Calu3 (cell line): Measurements from ENCODE around the gene ZCCHC13. TPM values are rescaled to one million over a fixed set of nuclear protein-coding genes. Genes with fewer than 3 reads are reported as not detected.

Source experiments
- BruUV-seq: library from RNA; stranded (reverse); fragments of 400-500 nt; replicated peaks from 2 replicates; lab custom pipeline; 2021; lab: Mats Ljungman, UMichigan
- CTCF ChIA-PET: fragments of 300-600 bp; sonication (Branson Sonifier 250); formaldehyde crosslinking; loops from one replicate; lab custom pipeline; 2022; ENCODE audit warnings: antibody characterized with exemption; lab: Charles Lee
- DNase-seq: peaks from one replicate; pipeline ENCODE4 v3.0.0; 2022
- H3K27ac Mint-ChIP-seq: one replicate; pipeline ENCODE4 v1.8.0; 2022; ENCODE audit warnings: mixed read lengths; ENCODE audit not compliant: unreplicated experiment
- H3K27me3 Mint-ChIP-seq: one replicate; pipeline ENCODE4 v1.8.0; 2022; ENCODE audit warnings: mixed read lengths; ENCODE audit not compliant: unreplicated experiment
- H3K36me3 Mint-ChIP-seq: one replicate; pipeline ENCODE4 v1.8.0; 2022; ENCODE audit warnings: mild to moderate bottlenecking, moderate library complexity, mixed read lengths; ENCODE audit not compliant: insufficient read depth, unreplicated experiment
- H3K4me1 Mint-ChIP-seq: one replicate; pipeline ENCODE4 v1.8.0; 2022; ENCODE audit warnings: mild to moderate bottlenecking, low read depth, mixed read lengths; ENCODE audit not compliant: unreplicated experiment
- H3K4me3 Mint-ChIP-seq: one replicate; pipeline ENCODE4 v1.8.0; 2022; ENCODE audit warnings: mild to moderate bottlenecking, low read depth, moderate library complexity, mixed read lengths; ENCODE audit not compliant: unreplicated experiment
- H3K9me3 Mint-ChIP-seq: one replicate; pipeline ENCODE4 v1.8.0; 2022; ENCODE audit warnings: low read depth, mixed read lengths; ENCODE audit not compliant: unreplicated experiment
- CTCF ChIP-seq: fragments of 200-600 bp; IDR thresholded peaks from one replicate; pipeline ENCODE4 v1.8.0; 2022; ENCODE audit warnings: antibody characterized with exemption; ENCODE audit not compliant: unreplicated experiment
- intact Hi-C: fragments of 100-400 bp; cut with micrococcal nuclease; formaldehyde crosslinking; loops from one replicate; pipeline ENCODE4 v1.10.0; 2022; ENCODE audit not compliant: unreplicated experiment
- microRNA-seq: library from miRNA; unstranded; fragments of <30 nt; microRNA quantifications from one replicate; pipeline ENCODE4 v1.2.0, GENCODE V29; 2022
- total RNA-seq: library from RNA; stranded (reverse); gene quantifications from 2 replicates; pipeline ENCODE4 v1.2.3, GENCODE V29; 2022

Gene ZCCHC13
- total RNA-seq, 1 experiment from 2014 or later = not detected

DNA sequence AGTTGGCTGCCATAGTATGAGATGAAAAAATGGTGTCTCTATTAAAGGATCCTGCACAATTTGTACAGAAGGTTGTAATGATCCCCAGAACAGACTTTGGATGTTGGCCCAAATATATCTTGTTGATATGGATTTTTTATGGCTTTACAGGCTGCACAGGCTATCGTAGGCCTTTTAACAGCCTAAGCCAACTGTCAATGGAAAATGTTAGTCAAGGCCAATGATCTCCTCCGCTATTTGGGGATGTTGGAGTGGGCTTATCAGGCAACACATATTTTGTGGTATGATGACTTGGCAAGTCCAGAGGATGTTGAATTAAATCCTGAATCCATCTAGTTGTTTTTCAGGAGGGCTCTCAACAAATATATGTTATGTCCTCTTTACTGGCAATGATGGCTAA lies 42.1 kb downstream of the ZCCHC13 start:
- no TSS peak for BruUV-seq
- Mint-ChIP-seq H3K27me3 (no peaks in the 10 kb centered on the region), H3K4me1 (peaks cover 23% of the 10 kb centered on the region), H3K9me3 (no peaks in the 10 kb centered on the region), H3K27ac (no peak overlapping the region), H3K36me3 (peaks cover 4% of the 10 kb centered on the region), H3K4me3 (no peak overlapping the region)
- intact Hi-C loops = loop anchor here (10.0 kb wide), 1 partner anchor 211 kb away; no protein-coding TSS in a partner anchor
- DNase-seq = no peak
- TF ChIP-seq CTCF = no peak
- CTCF ChIA-PET = no interaction called here

DNA sequence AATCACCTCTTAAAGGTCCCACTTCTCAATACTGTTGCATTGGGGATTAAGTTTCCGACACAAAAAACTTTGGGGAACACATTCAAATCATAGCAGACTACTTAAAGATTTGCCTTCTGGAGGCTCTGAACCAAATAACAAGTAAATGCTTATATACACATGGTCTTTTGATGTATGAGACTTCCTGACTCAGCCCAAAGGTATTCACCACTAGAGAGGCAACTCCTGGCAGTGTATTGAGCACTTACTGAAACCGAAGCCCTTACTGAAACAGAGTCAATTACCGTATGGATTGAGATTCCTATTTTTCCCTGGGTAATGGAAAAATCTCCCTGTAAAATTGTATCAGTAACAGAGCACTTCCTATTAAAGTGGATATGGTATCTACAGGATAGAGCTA lies 45.4 kb downstream of the ZCCHC13 start:
- intact Hi-C loops = loop anchor here (10.0 kb wide), 1 partner anchor 215 kb away; no protein-coding TSS in a partner anchor
- Mint-ChIP-seq H3K4me3 (no peak overlapping the region), H3K36me3 (no peaks in the 10 kb centered on the region), H3K27me3 (no peaks in the 10 kb centered on the region), H3K27ac (no peak overlapping the region), H3K4me1 (no peaks in the 10 kb centered on the region), H3K9me3 (no peaks in the 10 kb centered on the region)
- DNase-seq = no peak
- BruUV-seq = no TSS peak
- TF ChIP-seq CTCF = no peak
- CTCF ChIA-PET = no interaction called here

DNA sequence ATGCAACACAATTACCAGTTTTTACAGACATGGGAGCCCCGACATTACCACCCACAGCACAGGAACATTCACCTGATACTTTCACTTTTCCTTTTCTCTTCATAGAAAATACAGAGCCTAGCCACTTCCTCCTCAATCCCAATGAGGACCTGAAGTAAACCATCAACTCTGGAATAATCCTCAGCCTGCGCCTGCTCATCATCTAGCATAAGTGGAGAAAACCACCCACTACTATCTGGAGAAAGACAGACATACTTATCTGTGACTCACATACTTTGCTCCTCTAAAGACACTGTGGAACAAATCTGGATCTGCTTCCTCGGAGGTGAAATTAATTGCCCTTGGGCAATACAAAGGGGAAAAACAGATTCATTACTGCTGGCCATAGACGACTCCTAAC lies 47.8 kb downstream of the ZCCHC13 start:
- no TSS peak for BruUV-seq
- no peaks in the 10 kb centered on the region for H3K4me1 Mint-ChIP-seq
- CTCF ChIA-PET = no interaction called here
- no peak for DNase-seq
- no peak for TF ChIP-seq CTCF
- no peak overlapping the region for H3K27ac Mint-ChIP-seq
- H3K36me3 Mint-ChIP-seq = no peaks in the 10 kb centered on the region
- H3K9me3 Mint-ChIP-seq = no peaks in the 10 kb centered on the region
- intact Hi-C loops = no loop called here
- no peak overlapping the region for H3K4me3 Mint-ChIP-seq
- no peaks in the 10 kb centered on the region for H3K27me3 Mint-ChIP-seq

DNA sequence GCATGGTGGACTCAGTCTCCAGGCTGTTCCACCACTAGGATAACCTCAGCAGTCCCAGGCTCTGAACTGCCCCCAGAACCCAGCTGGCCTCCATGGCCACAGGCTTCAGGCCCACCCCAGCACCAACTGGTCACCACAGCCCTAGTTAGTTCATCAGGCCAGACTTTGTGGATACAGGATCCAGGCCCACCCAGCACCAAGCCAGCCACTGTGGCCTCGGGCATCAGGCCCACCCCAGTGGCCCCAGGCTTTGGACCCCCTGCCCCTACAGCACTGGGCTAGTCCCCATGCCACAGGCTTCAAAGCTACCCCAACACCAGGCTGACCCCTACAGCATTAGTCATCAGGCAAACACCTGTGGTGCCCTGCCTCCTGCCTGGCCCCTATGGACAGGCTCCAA lies 50.0 kb downstream of the ZCCHC13 start:
- intact Hi-C loops = no loop called here
- no peak for DNase-seq
- H3K4me1 Mint-ChIP-seq = no peaks in the 10 kb centered on the region
- no peaks in the 10 kb centered on the region for H3K36me3 Mint-ChIP-seq
- BruUV-seq = no TSS peak
- no peak overlapping the region for H3K27ac Mint-ChIP-seq
- CTCF ChIA-PET = no interaction called here
- no peak overlapping the region for H3K4me3 Mint-ChIP-seq
- no peak for TF ChIP-seq CTCF
- H3K9me3 Mint-ChIP-seq = no peaks in the 10 kb centered on the region
- no peaks in the 10 kb centered on the region for H3K27me3 Mint-ChIP-seq

Small RNA genes within 50 kb of the gene (microRNA-seq; reads per million reads assigned to microRNA genes)
- gene MIR374A = 443 reads per million, percentile 77 among the genes with 10 or more reads in this experiment
- 9.1 reads per million, percentile 30 among the genes with 10 or more reads in this experiment for gene MIR545

Other genes starting within 250 kb of the ZCCHC13 start
- gene SLC16A2, start 117.3 kb downstream of the ZCCHC13 start, total RNA-seq = 0.59 and 0.76 TPM in 2 replicates